ENCODE data around the gene SBK2. TPM values are rescaled to one million over a fixed set of nuclear protein-coding genes. Genes with fewer than 3 reads are reported as not detected.

Gene SBK2
- total and polyA plus RNA-seq, 2 experiments from 2014 or later = 5.3 to 6.8 TPM

DNA sequence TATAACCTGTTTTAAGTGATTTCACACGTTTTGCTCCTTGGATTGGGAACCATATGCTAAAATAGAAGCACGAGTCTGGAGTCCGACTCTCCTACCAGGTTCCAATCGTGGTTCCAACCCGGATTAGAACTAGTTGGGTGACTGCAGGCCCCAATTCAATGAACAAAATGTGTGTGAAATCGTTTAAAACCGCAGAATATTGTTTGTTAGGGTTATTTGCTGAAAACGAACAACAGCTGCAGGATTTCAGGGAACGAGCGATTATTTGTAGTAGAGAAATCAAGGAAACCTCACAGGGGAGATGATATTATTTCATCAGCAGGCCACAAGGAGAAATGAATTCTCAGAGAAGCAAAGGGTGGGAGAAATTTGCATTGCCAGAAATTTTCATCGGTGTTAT, 32.0 kb downstream of the SBK2 start:
- H3K9me3 ChIP-seq (ENCODE audit: low read depth) = no peaks in the 10 kb centered on the region
- DNase-seq (ENCODE audit: low read depth in 1 of 2, low spot score in 1 of 2) = no peak
- no peak overlapping the region for H3K27ac ChIP-seq
- no peaks in the 10 kb centered on the region for H3K36me3 ChIP-seq
- no peak overlapping the region for H3K4me3 ChIP-seq
- H3K27me3 ChIP-seq = peaks cover 4% of the 10 kb centered on the region
- TF ChIP-seq, protein P1, sequence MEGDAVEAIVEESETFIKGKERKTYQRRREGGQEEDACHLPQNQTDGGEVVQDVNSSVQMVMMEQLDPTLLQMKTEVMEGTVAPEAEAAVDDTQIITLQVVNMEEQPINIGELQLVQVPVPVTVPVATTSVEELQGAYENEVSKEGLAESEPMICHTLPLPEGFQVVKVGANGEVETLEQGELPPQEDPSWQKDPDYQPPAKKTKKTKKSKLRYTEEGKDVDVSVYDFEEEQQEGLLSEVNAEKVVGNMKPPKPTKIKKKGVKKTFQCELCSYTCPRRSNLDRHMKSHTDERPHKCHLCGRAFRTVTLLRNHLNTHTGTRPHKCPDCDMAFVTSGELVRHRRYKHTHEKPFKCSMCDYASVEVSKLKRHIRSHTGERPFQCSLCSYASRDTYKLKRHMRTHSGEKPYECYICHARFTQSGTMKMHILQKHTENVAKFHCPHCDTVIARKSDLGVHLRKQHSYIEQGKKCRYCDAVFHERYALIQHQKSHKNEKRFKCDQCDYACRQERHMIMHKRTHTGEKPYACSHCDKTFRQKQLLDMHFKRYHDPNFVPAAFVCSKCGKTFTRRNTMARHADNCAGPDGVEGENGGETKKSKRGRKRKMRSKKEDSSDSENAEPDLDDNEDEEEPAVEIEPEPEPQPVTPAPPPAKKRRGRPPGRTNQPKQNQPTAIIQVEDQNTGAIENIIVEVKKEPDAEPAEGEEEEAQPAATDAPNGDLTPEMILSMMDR (IDR thresholded peaks at IDR 0.05; ENCODE audit: low read depth, low read length) = no peak
- H3K4me1 ChIP-seq (ENCODE audit: low read depth) = no peaks in the 10 kb centered on the region

DNA sequence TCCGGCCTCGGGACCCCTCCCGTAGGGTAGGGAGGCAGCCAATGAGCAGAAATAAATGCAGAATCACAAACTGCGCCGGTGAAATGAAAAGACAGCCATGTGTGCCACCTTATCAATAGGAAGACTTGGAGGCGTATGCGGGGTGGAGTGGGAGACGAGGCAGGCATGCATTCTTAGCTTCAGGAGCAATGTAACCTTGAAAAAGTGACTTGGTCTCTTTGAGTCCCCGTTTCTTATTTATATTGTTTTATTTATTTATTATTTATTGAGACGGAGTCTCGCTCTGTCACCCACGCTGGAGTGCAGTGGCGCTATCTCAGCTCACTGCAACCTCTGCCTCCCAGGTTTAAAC, 32.7 kb downstream of the SBK2 start:
- Histone ChIP-seq H3K27me3 (peaks cover 4% of the 10 kb centered on the region), H3K9me3 (ENCODE audit: low read depth) (no peaks in the 10 kb centered on the region), H3K4me3 (peak overlapping the region; percentile 24), H3K27ac (no peak overlapping the region), H3K36me3 (no peaks in the 10 kb centered on the region), H3K4me1 (ENCODE audit: low read depth) (no peaks in the 10 kb centered on the region)
- TF ChIP-seq, protein P1 (IDR thresholded peaks at IDR 0.05; ENCODE audit: low read depth, low read length) = no peak
- DNase-seq (ENCODE audit: low read depth in 1 of 2, low spot score in 1 of 2) = no peak

DNA sequence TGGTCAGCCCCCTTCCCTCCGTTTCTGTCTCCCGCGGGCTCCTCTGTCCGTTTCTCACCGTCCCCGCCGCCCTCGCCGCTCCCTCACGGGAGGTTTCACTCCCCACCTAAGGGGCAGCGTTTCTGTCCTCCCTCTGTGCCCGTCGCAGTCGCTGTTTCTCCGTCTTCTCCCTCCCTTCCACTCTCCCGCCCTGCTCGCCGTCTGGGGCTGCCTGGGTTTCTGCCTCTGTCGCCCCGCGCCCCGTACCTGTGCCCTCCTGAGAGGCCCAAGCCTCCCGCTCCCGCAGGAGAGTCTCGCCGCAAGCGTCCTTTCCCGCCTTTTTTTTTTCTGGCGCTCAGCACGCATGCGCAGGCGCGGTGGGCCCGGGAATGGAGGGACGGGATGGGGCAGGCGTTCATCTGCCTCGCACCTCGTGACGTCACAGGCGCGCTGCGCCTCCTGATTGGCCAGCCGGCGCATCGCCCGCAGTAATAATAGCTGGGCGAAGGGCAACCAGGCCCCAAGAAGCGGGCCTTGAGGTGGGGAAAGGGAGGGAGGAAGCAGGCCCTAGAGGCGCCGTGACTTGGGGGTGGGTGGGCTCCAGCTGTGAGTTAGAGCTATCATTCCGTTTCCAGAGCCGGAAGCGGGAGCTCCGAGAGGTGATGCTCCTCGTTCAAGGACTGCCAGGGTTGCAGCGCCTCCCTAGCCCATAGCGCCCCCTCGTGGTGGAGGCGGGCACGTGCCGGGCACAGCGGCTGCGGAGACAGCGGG, 33.3 kb downstream of the SBK2 start:
- Histone ChIP-seq H3K27me3 (peaks cover 4% of the 10 kb centered on the region), H3K4me3 (peak overlapping the region; percentile 24), H3K27ac (no peak overlapping the region), H3K4me1 (ENCODE audit: low read depth) (no peaks in the 10 kb centered on the region), H3K36me3 (no peaks in the 10 kb centered on the region), H3K9me3 (ENCODE audit: low read depth) (no peaks in the 10 kb centered on the region)
- TF ChIP-seq, protein P1 (IDR thresholded peaks at IDR 0.05; ENCODE audit: low read depth, low read length) = peak; percentile 95
- DNase-seq (ENCODE audit: low read depth in 1 of 2, low spot score in 1 of 2) = peak; percentile 93 to 95

- H3K27ac ChIP-seq = no peak overlapping the region
- TF ChIP-seq, protein P1 (IDR thresholded peaks at IDR 0.05; ENCODE audit: low read depth, low read length) = no peak
- H3K9me3 ChIP-seq (ENCODE audit: low read depth) = no peaks in the 10 kb centered on the region
- H3K36me3 ChIP-seq = no peaks in the 10 kb centered on the region
- no peak overlapping the region for H3K4me3 ChIP-seq
- no peak for DNase-seq (ENCODE audit: low read depth in 1 of 2, low spot score in 1 of 2)
- peaks cover 4% of the 10 kb centered on the region for H3K27me3 ChIP-seq
- no peaks in the 10 kb centered on the region for H3K4me1 ChIP-seq (ENCODE audit: low read depth)
Measured at GRCh38 chr19:55503157-55503501, 33.8 kb downstream of the SBK2 start.

- Histone ChIP-seq H3K27me3 (peaks cover 4% of the 10 kb centered on the region), H3K36me3 (no peaks in the 10 kb centered on the region), H3K4me3 (no peak overlapping the region), H3K27ac (no peak overlapping the region), H3K4me1 (ENCODE audit: low read depth) (no peaks in the 10 kb centered on the region), H3K9me3 (ENCODE audit: low read depth) (no peaks in the 10 kb centered on the region)
- TF ChIP-seq, protein P1 (IDR thresholded peaks at IDR 0.05; ENCODE audit: low read depth, low read length) = no peak
- DNase-seq (ENCODE audit: low read depth in 1 of 2, low spot score in 1 of 2) = no peak
Measured at GRCh38 chr19:55502197-55502952, 34.6 kb downstream of the SBK2 start.

Measured in cardiac muscle cell (in vitro differentiated cells and primary cell).